ENCODE measurements around the gene IGSF9.
A peak's percentile ranks its signal among the peaks of the same experiment; 100 is the strongest.

The IGSF9 gene, protein sequence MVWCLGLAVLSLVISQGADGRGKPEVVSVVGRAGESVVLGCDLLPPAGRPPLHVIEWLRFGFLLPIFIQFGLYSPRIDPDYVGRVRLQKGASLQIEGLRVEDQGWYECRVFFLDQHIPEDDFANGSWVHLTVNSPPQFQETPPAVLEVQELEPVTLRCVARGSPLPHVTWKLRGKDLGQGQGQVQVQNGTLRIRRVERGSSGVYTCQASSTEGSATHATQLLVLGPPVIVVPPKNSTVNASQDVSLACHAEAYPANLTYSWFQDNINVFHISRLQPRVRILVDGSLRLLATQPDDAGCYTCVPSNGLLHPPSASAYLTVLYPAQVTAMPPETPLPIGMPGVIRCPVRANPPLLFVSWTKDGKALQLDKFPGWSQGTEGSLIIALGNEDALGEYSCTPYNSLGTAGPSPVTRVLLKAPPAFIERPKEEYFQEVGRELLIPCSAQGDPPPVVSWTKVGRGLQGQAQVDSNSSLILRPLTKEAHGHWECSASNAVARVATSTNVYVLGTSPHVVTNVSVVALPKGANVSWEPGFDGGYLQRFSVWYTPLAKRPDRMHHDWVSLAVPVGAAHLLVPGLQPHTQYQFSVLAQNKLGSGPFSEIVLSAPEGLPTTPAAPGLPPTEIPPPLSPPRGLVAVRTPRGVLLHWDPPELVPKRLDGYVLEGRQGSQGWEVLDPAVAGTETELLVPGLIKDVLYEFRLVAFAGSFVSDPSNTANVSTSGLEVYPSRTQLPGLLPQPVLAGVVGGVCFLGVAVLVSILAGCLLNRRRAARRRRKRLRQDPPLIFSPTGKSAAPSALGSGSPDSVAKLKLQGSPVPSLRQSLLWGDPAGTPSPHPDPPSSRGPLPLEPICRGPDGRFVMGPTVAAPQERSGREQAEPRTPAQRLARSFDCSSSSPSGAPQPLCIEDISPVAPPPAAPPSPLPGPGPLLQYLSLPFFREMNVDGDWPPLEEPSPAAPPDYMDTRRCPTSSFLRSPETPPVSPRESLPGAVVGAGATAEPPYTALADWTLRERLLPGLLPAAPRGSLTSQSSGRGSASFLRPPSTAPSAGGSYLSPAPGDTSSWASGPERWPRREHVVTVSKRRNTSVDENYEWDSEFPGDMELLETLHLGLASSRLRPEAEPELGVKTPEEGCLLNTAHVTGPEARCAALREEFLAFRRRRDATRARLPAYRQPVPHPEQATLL

DNA sequence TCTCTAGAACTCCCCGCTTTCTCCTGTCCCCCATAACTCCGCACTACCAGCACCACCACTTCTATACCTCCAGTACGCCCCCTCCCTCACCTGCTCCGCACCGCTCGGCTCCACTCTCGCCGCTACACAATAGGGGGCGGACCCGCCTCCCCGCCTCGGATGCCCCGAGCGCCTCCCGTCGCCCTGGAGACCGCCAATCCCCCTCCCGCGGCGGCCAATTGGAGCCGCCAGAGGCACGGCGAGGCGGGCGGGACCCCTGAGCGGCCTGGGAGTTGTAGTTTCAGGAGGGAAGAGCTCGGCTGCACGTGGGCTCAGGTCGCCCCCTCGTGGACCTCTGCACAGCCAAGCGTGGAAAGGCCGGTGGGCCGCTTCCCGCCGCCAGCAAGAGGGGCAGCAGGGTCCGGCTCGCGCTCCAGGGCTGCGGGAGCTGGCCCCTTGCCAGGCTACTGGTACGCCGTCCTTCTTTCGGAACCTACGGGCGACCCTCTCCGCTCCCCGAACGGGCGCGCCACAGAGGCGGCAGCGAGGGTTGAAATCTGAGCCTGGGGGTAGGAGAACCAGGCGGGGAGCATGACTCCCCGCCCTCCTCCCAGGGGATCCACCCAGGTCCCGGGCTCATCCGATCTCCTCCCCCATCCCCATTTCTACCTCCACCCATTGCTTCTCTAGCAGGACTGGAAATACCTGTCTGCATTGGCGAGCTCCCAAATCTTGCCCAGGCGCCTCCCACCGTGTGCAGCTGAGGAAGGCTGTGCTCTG lies at the start of gene IGSF9:
IGSF9 (minus strand) TSS at position 131 of the 759 bp plus-strand sequence. CDS start 2,159 bp downstream, outside the sequence.
- peak; percentile 94 for DNase-seq

DNA sequence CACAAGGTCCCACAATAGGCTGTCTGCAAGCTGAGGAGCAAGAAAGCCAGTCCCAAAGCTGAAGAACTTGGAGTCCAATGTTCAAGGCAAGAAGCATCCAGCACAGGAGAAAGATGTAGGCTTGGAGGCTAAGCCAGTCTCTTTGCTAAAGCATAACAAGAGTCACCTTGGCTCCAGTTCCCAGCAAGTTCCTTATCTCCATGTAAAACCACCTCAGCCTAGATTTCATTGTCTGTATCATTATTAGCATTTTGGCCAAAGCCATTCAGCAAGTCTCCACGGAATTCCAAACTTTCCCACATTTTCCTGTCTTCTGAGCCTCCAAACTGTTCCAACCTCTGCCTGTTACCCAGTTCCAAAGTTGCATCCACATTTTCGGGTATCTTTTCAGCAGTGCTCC lies 49.5 kb upstream of the IGSF9 start:
- DNase-seq = no peak

DNA sequence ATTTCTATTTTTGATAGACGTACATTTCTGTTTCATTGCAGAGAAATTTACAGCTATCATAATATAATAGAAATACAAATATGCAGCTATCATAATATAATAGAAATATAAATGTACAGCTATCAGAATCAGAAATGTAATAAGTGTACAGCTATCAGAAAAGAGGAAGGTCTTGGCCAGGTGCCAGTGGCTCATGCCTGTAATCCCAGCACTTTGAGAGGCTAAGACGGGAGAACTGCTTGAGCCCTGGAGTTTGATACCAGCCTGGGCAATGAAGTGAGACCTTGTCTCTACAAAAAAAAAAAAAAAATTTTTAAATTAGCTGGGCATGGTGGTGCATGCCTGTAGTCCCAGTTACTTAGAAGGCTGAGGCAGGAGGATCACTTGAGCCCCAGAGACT lies 48.5 kb upstream of the IGSF9 start:
- DNase-seq = no peak

DNA sequence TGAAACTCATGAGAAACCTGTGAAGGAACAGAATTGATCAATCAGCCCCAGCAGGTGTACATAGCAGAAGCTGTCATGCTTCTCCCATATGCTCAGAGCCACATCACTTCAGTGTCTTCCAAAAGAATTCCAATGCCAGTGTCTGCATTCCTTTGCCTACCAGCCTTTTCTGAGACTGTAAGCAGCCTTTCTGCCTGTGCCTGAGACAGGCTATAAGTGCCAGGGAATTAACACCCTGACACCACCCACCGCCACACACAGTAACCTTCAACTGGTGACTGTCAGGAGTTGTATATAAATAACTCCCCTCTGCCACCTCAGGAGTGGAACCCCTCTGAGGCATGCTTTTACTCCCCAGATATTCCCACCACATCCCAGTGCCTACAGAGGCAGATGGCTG lies 46.7 kb upstream of the IGSF9 start:
- no peak for DNase-seq

DNA sequence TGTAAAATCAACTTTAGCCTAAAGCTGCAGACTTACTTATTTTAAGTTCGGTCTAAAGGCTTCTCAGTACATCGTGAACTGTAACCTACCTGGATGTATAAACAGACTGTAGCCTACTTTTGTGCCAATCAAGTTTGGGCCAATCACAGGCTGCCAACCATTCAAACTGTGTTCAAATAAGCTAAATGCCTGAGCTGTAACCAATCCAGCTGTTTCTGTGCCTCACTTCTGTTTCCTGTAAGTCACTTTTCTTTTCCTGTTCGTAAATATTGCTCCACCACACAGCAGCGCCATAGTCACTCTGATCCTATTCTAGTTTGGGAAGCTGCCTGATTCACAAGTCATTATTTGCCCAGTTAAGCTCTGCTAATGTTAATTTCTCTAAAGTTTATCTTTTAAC lies 46.1 kb upstream of the IGSF9 start:
- no peak for DNase-seq

DNA sequence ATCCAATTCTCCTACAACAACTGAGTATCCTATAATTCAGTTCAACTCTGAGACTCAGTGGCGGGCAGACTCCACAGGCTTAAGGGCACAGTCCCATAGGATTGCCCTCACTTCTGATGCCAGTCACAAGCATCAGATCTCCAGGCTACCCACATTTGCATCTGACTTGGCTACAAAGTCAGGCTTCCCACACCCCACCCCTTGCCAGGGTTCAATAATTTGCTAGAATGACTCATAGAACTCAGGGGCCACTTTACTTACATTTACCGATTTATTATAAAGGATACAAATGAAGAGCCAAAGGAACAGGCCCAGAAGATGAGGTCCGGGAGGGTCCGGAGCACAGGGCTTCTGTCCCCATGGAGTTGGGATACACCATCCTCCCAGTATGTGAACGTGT lies 44.6 kb upstream of the IGSF9 start:
- DNase-seq = no peak

DNA sequence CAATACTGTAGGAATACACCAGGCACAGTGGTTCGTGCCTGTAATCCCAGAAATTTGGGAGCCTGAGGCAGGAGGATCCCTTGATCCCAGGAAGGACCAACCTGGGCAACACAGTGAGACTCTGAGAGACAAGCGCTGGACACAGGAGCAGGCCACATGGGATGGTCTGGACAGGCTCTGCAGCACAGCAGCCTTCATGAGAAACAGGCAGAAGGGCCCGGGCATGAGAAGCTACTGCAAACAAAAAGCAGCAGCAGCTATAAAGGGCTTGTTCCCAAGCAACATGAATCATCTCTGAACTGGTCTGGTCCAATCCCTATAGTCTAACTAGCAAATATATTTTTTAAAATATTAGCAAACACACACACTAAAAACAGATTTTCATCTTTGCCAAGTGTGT lies 44.2 kb upstream of the IGSF9 start:
- DNase-seq = no peak

DNA sequence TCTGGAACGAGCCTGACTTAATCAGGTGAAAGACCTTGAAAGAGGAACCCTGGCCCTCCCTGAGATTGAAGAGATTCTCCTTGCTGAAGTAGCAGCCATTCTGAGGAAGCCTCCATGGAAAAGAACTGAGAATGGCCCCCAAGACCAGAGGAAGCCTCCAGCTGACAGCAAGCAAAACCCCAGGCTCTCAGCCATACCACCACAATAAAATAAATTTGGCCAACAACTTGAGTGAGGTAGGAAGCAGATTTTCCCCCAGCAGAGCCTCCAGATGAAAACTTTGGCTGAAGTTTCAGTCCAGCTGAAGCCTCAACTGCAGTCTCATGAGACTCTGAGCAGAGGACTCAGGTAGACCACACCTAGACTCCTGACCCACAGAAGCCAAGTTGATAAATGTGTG lies 42.6 kb upstream of the IGSF9 start:
- no peak for DNase-seq

DNA sequence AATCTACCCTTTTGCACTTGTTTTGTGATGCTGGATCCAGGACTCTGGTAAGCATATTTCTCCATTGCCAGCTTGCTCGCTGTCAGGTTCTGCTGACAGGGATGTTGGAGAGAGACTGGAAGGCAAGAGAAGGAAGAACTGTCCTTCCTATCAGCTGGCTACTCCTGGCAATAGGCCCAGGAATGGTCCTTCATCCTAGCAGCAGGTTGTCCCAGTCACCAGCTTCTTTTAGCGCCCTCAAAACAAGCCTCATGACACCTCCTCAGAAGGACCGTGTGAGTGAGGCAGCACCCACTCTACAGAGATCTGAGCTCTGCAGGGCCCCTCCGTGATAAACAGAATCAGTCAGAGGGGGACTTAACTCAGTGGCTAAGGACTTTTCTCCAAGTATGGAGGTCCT lies 41.8 kb upstream of the IGSF9 start:
- no peak for DNase-seq

DNA sequence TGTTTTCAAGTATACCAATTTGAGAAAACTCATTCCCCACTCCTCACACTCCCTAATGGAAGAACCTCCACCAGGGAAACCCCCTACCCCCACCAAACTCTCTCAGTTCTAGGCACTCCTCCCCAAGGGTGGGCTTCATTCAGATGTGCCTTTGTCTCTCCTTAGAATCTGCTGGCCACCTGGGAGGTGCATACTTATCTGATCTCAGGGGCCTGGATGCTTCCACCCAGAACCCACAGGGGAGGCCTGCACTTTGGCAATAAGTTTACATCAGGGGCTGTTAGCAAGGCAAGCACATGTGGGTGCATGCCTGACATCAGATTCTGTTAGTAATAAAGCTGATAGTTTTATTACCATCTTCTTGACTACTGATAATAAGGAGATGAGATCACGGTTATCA lies 41.1 kb upstream of the IGSF9 start:
- no peak for DNase-seq

DNA sequence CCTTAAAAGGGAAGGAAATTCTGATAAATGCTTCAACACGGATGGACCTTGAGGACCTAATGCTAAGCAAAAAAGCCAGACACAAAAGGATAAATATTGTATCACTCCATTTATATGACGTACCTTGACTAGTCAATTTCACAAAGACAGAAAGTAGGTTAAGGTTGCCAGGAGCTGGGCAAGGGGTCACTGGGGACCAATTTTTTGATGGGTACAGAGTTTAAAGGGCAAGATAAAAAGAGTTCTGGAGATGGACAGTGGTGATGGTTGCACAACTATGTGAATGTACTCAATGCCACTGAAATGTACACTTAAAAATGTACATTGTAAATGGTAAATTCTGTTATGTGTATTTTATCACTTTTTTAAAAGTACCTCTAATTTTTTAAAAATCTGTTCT lies 40.7 kb upstream of the IGSF9 start:
- no peak for DNase-seq

DNA sequence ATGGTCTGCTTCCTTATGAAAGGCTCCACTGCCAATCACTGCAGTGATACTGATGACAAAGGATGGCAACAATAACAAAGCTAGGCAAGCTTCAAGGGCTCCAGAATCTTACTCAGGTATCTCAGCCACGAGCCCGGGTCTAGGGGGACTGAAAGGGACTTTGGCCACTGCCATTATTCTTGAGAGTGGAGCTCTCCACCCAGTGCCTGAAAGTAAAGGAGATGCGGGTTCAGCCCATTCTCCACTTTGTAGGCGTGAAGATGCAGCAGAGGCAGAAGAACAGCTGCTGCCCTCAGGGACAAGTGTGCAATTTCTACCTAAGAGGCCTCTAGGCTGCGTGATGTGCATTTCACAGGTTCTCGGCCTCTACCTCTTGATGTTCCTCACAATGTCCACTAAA lies 40.1 kb upstream of the IGSF9 start:
- DNase-seq = no peak

DNA sequence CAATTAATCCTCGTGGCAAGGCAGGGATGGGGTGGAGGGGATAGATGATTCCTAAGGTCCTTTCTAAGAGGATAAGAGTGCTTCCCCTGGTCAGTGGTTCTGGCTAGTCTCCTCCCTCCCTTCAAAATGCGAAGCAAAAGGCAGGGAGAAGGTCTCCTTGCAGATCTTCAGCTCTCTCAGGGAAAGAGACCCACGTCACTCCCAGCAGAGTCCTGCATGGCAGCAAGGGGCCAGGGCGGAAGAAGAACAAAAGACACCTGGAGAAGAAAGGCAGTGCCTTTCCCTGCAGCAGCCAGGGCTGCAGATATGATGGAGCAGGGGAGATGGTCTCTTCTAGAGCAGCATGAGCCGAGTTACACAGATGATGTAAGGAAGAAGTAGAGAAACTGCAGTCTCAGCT lies 38.3 kb upstream of the IGSF9 start:
- DNase-seq = no peak

DNA sequence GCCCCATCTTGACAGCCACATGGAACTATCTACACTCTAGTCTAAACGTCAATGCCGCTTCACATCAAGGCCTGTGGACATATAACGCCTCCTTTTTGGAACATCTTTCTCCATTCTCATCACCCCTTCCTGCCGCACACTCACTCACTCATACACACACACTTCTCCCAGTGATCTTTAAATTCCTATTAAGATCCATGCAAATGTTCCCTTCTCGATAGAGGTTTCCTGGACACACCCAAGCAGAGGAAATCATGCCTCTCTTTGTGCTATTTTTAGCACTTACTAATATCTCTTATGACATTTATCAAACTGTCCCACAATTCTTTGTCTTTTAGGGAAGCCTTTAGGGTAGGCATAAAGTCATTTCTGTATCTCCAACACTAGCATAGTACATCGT lies 36.9 kb upstream of the IGSF9 start:
- DNase-seq = no peak

DNA sequence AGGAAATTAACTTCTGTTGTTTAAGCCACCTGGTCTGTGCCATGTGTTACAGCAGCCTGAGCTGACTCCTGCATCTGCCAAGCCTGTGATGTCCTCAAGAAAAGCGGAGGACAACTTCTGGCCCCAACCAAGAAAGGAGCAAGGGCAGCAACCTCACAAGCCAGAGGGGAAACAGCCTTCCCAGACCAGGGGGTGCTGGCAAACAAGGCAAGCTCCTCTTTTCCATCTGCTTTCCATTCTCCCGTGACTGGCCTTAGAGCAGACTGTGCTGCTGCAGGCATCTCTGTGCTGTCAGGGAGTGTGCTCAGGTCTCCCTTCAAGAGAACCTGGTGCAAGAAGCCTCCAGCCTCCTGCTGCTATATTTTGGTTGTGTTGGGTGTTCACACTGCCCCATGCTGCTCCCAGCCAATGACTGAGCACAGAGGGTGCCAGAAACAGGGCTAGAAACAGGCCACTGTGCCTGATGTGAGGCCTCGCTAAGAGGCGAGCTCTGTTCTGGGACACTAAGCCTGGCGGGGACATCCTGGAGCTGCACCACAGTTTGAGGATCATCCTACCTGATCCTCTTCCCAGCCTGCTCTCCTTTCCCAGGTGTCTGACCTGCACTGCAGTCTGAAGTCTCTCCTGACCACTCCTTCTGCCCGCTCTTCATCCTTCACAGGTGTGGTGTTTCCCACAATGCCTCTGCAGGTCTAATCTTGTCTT lies 36.1 kb upstream of the IGSF9 start:
- no peak for DNase-seq

DNA sequence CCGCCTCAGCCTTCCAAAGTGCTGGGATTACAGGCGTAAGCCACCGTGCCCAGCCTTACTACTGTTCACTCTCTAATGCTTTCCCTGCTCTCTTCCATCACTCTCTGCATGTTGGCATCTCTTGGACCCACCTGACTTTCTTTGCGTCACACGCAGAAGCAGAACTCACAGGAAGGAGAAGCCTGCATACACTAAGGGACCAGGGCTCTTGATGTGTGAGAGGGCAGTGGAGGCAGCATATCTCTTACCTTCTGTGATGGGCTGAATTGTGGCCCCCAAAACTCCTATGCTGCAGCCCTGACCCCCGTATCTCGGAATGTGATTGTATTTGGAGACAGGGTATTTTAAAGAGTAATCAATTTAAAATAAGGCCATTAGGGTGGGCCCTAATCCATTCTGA lies 35.4 kb upstream of the IGSF9 start:
- no peak for DNase-seq

DNA sequence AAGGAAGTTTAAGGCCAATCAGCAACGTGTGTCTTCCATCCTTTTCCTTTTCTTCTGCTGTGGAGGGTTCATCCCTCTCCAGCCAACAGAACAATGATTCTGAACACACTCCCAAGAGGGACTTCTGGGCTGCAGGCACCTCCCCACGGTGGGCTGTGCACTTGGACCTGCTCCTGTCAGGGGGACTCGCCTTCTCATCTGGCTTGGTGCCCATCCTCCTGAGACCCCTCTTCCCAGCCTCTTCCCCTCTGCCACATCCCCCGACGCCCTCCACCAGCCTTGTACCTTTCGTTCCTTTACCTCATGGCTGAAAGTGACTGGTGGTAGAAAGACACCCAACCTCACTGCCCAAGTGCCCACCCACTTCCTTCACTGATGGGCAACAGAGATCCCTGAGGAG lies 34.7 kb upstream of the IGSF9 start:
- DNase-seq = no peak

DNA sequence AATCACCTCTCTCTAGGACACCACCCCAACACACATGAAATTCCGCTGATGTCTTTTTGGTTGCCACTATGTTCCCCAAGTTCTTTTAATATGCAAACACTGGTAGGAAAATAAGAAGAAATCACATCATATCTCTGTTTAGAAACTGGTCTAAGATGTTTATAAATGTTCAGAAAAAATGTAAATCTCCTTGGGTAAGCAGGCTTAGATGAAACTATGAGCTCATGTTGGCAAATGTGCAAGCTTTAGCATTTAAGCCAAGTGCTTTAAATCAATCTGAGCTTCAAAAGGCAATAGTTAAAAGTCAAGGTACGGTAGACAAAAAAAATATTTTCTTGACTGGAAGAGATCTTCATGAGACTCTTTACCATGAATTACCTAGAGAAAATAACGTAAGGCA lies 33.8 kb upstream of the IGSF9 start:
- no peak for DNase-seq

DNA sequence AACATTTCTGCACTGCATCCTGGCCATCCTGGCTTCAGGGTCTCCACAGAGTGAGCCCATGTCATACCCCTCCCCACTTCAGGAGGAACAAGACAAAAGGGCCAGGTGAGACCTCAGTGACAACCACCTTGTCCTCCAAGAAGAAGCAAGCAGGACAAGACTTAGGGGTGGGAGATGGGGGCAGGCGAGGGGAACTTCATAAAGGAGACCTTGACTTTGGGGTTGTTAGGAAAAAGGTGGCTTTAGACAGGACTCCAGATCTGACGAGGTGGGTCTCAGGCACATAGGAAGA lies 32.6 kb upstream of the IGSF9 start:
- DNase-seq = no peak

DNA sequence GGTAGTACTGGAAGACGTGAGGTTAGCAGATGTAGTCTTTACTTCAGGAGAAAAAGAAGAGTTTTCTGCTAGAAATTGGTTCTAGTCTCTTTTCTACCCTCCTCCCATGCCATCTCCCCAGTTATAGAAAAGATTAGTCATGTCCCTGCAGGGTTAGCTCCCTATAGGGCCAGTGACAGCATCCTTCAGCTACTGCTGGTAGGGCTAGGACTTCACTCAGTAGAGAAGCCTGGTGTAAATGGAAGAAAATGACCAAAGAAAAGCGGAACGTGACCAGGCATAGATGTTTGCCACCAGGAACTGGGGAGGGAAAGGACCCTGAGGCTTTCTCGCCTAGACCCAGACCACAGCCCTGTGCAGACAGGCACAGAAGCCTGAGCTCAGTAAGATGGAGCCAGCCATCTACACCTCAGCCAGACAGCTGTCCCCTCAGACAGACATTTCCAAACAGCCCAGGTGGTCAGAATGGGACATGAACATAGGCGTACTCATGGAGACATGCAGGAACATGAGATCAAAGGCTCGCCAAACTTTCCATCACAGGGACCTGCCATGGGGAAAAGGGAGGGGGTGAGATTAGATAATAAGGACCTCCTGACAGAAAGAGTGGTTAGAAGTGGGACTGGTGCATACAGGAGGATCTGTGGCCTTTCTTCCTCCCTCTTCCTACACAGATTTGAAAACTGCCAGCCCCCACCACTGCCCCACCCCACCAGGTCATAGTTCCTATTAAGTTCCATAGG lies 32.1 kb upstream of the IGSF9 start:
- no peak for DNase-seq

DNA sequence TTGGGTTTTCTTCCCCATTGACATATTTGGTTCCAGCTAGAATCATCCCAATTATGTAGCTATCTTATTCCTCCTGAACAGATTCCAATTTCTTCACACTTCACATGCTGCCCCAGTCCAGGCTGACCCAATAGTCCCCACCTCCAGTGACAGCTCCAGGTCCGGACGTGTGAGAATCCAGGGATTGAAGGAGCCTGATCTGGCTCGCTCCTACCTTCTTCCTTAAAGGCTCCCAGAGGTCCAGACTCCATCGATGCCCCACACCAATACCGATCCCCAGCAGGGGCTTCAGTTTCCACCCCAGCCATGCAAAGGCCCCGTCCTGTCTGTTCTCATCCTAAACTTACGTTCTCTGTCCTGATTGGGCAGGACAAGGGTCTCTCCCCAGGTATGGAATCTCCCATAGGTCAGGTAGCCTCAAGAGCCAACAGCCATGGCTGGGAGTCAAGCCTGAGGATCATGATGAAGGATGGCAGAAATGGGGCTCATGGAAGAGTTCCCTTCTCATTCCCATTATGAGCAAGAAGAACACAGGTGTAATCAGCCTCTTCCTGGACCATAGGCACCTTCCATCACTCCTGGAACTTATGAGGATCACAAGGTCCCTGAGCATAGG lies 29.0 kb upstream of the IGSF9 start:
- DNase-seq = no peak

Measured in NCI-H510A (cell line).